Activated CD4-positive, alpha-beta T cell treated with anti-CD3 and anti-CD28 coated beads, Interleukin-2, amount 10 ng/mL, durations not matched to agents 7 days and 5 days (primary cell): ENCODE measurements around the gene UBE2G1. TPM values are rescaled to one million over a fixed set of nuclear protein-coding genes. Genes with fewer than 3 reads are reported as not detected.
A peak's percentile ranks its signal among the peaks of the same experiment; 100 is the strongest.

Source experiments
- CTCF ChIA-PET: fragments of 350-600 bp; sonication (Branson Sonifier 250); formaldehyde crosslinking; loops from one replicate; lab custom pipeline; 2021; ENCODE audit warnings: antibody characterized with exemption; lab: Charles Lee
- POLR2A ChIA-PET: fragments of 350-600 bp; sonication (Branson Sonifier 250); formaldehyde crosslinking; loops from one replicate; lab custom pipeline; 2021; ENCODE audit warnings: antibody characterized with exemption; lab: Charles Lee
- DNase-seq: peaks from one replicate; pipeline ENCODE4 v3.0.0-alpha.2; 2020
- H3K27ac Mint-ChIP-seq: one replicate; pipeline ENCODE4 v1.8.0; 2021; ENCODE audit warnings: mild to moderate bottlenecking, moderate library complexity, mixed read lengths
- H3K27me3 Mint-ChIP-seq: one replicate; pipeline ENCODE4 v1.8.0; 2021; ENCODE audit warnings: mixed read lengths
- H3K36me3 Mint-ChIP-seq: one replicate; pipeline ENCODE4 v1.8.0; 2021; ENCODE audit warnings: low read depth, mixed read lengths
- H3K4me1 Mint-ChIP-seq: one replicate; pipeline ENCODE4 v1.8.0; 2021; ENCODE audit warnings: mixed read lengths
- H3K4me3 Mint-ChIP-seq: one replicate; pipeline ENCODE4 v1.8.0; 2021; ENCODE audit warnings: mild to moderate bottlenecking, moderate library complexity, mixed read lengths
- H3K9me3 Mint-ChIP-seq: one replicate; pipeline ENCODE4 v1.8.0; 2021; ENCODE audit warnings: mixed read lengths
- total RNA-seq, 2 experiments: library from RNA; stranded (reverse); gene quantifications; one replicate each; pipeline ENCODE4 v1.2.3, GENCODE V29; 2021

UBE2G1 gene
- 10 to 100 TPM; 51.6 to 56.7 TPM for total RNA-seq

DNA sequence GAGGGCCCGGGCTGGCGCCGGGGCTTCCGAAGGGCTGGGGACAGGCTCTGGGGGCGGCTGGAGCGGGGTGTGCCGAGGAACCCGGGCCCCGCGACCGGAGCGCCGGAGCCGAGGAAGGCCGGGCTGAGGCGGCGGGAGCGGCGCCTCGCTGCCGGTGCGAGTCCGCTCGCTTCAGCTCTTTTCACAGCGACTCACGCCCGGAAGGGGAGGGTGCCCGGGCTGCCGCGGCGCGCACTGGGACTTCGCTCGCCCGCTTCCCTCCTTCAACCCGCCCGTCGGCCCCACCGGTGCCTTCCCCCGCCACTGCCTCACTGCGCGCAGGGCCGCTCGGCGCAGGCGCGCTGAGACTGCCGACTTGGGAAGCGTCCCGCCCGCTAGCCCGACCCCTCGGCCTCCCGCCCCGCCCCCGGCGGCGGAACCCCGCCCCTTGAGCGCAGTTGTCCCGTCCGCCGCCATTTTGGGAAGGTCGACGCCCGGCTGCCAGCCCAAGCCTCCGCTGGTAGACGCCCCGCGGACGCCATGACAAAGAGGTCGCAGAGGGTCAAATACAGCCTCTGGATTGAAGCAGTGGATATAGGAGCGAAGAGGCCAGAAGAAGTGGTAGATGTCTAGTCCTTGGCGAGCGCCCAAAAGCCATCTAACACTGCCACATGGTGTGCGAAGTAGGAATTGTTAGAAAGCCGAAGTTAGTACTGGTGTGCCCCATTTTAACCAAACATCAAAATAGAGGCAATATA is at the start of gene UBE2G1:
UBE2G1 (minus strand) TSS at position 349 of the 737 bp plus-strand sequence. CDS start 359 bp downstream, outside the sequence.
- H3K4me3 Mint-ChIP-seq = peak within 1 kb of the TSS; percentile 67
- peaks cover 35% of the 10 kb centered on the region for H3K4me1 Mint-ChIP-seq
- POLR2A ChIA-PET = interaction anchor here (0.6 kb wide), 2 partner anchors 86 to 625 kb away, joined by 3 to 13 read pairs; no protein-coding TSS in a partner anchor
- H3K36me3 Mint-ChIP-seq = peaks cover 13% of the 10 kb centered on the region
- peak within 1 kb of the TSS; percentile 97 for H3K27ac Mint-ChIP-seq
- CTCF ChIA-PET = interaction anchor here (0.6 to 1.4 kb wide), 3 partner anchors 9 to 72 kb away, joined by 3 to 4 read pairs (median 3); no protein-coding TSS in a partner anchor
- peak; percentile 98 for DNase-seq
- no peaks in the 10 kb centered on the region for H3K9me3 Mint-ChIP-seq
- no peaks in the 10 kb centered on the region for H3K27me3 Mint-ChIP-seq

DNA sequence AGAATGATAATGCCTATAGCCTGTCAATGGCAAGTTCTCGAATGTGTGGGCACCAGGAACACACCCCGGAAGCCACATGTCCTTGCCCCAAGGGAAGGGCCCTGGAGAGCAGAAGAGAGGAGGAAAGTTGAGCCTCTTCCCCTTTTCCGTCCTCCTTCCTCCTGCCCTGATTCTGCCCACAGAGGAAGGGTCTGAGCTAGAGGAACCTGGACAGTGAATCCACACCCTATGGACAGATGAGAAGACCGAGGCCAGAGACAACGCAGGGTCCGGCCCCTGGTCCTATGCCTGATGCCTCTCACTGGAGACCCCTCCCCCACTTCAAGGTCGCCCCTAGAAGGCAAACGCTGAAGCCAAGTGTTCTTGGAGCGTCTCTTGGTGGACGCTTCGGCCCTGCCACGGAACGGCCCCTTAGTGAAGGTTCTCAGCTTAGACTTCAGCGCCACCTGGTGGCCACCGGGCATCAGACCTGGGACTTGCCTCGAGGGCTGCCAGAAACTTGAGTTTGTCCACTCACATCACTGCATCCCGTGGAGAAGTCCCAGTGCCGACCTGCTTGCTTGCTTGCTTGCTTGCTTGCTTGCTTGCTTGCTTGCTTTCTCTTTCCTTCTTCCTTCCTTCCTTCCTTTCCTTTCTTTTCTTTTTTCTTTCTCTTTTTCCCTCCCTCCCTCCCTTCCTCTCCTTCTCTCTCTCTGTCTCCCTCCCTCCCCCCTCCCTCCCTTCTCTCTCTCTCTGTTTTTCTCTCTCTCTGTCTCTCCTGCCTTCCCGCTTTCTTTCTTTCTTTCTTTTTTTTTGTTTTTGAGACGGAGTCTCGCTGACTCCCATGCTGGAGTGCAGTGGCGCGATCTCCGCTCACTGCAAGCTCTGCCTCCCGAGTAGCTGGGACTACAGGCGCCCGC is 46.7 kb upstream of the UBE2G1 start:
- Mint-ChIP-seq H3K27me3 (no peaks in the 10 kb centered on the region), H3K4me1 (peaks cover 6% of the 10 kb centered on the region), H3K36me3 (no peaks in the 10 kb centered on the region), H3K9me3 (no peaks in the 10 kb centered on the region), H3K27ac (peak overlapping the region; percentile 71), H3K4me3 (peak overlapping the region; percentile 44)
- DNase-seq = peak; percentile 93
- ChIA-PET POLR2A (no interaction called here), CTCF (interaction anchor here (0.6 to 2.3 kb wide), 9 partner anchors 10 to 370 kb away, joined by 3 to 14 read pairs (median 3); no protein-coding TSS in a partner anchor)

DNA sequence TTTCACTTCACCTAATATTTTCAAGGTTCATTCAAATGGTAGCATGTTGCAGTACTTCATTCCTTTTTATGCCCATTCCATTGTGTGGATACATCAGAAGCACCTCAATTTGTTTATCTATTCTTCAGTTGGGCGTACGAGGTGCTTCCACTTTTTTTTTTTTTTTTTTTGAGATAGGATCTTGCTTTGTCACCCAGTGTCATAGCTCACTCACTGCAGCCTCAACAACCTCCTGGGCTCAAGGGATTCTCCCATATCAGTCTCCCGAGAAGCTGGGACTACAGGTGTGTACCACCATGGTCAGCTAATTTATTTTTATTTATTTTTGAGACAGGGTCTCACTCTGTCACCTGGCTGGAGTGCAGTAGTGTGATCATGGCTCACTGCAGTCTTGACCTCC is 44.7 kb upstream of the UBE2G1 start:
- no peaks in the 10 kb centered on the region for H3K9me3 Mint-ChIP-seq
- H3K27ac Mint-ChIP-seq = no peak overlapping the region
- DNase-seq = no peak
- ChIA-PET POLR2A (no interaction called here), CTCF (interaction anchor here (0.7 to 1.8 kb wide), 4 partner anchors 113 to 220 kb away, joined by 3 to 6 read pairs (median 3); no protein-coding TSS in a partner anchor)
- H3K36me3 Mint-ChIP-seq = no peaks in the 10 kb centered on the region
- no peak overlapping the region for H3K4me3 Mint-ChIP-seq
- H3K4me1 Mint-ChIP-seq = peaks cover 6% of the 10 kb centered on the region
- no peaks in the 10 kb centered on the region for H3K27me3 Mint-ChIP-seq

- H3K27ac Mint-ChIP-seq = no peak overlapping the region
- H3K4me3 Mint-ChIP-seq = no peak overlapping the region
- H3K36me3 Mint-ChIP-seq = no peaks in the 10 kb centered on the region
- H3K27me3 Mint-ChIP-seq = no peaks in the 10 kb centered on the region
- no peak for DNase-seq
- no peaks in the 10 kb centered on the region for H3K9me3 Mint-ChIP-seq
- H3K4me1 Mint-ChIP-seq = peaks cover 6% of the 10 kb centered on the region
- ChIA-PET CTCF (no interaction called here), POLR2A (interaction anchor here (0.7 kb wide), 1 partner anchor 206 kb away, joined by 3 read pairs; no protein-coding TSS in a partner anchor)
Measured at GRCh38 chr17:4409659-4410058, 43.2 kb upstream of the UBE2G1 start.

GRCh38 chr17:4407851-4408250 is 41.4 kb upstream of the UBE2G1 start:
- Mint-ChIP-seq H3K4me1 (peaks cover 2% of the 10 kb centered on the region), H3K9me3 (no peaks in the 10 kb centered on the region), H3K27me3 (no peaks in the 10 kb centered on the region), H3K27ac (no peak overlapping the region), H3K4me3 (no peak overlapping the region), H3K36me3 (no peaks in the 10 kb centered on the region)
- ChIA-PET POLR2A (no interaction called here), CTCF (interaction anchor here (0.6 to 0.9 kb wide), 3 partner anchors 149 to 285 kb away, joined by 3 read pairs; no protein-coding TSS in a partner anchor)
- DNase-seq = no peak

GRCh38 chr17:4407216-4407615 is 40.7 kb upstream of the UBE2G1 start:
- no peaks in the 10 kb centered on the region for H3K9me3 Mint-ChIP-seq
- CTCF ChIA-PET = interaction anchor here (0.6 to 1.5 kb wide), 4 partner anchors 148 to 233 kb away, joined by 3 to 6 read pairs (median 3); no protein-coding TSS in a partner anchor
- H3K36me3 Mint-ChIP-seq = no peaks in the 10 kb centered on the region
- H3K27ac Mint-ChIP-seq = no peak overlapping the region
- no peak for DNase-seq
- POLR2A ChIA-PET = no interaction called here
- no peaks in the 10 kb centered on the region for H3K27me3 Mint-ChIP-seq
- H3K4me3 Mint-ChIP-seq = no peak overlapping the region
- no peaks in the 10 kb centered on the region for H3K4me1 Mint-ChIP-seq

DNA sequence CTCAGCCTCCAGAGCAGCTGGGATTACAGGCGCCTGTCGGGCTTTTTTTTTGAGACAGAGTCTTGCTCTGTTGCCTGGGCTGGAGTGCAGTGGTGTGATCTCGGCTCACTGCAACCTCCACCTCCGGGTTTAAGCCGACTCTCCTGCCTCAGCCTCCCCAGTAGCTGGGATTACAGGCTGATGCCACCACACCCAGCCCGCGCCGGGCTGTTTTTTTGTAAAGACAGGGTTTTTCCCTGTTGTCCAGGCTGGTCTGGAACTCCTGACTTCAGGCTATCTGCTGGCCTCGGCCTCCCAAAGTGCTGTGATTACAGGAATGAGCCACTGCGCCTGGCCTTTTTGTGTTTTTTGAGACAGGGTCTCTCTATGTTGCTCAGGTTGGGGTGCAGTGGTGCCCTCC is 39.9 kb upstream of the UBE2G1 start:
- no peaks in the 10 kb centered on the region for H3K27me3 Mint-ChIP-seq
- ChIA-PET POLR2A (interaction anchor here (0.7 kb wide), 1 partner anchor 180 kb away, joined by 3 read pairs; no protein-coding TSS in a partner anchor), CTCF (interaction anchor here (0.7 to 1.5 kb wide), 5 partner anchors 17 to 206 kb away, joined by 3 to 6 read pairs (median 4); no protein-coding TSS in a partner anchor)
- no peaks in the 10 kb centered on the region for H3K4me1 Mint-ChIP-seq
- DNase-seq = no peak
- no peak overlapping the region for H3K4me3 Mint-ChIP-seq
- no peaks in the 10 kb centered on the region for H3K36me3 Mint-ChIP-seq
- H3K27ac Mint-ChIP-seq = no peak overlapping the region
- H3K9me3 Mint-ChIP-seq = no peaks in the 10 kb centered on the region

DNA sequence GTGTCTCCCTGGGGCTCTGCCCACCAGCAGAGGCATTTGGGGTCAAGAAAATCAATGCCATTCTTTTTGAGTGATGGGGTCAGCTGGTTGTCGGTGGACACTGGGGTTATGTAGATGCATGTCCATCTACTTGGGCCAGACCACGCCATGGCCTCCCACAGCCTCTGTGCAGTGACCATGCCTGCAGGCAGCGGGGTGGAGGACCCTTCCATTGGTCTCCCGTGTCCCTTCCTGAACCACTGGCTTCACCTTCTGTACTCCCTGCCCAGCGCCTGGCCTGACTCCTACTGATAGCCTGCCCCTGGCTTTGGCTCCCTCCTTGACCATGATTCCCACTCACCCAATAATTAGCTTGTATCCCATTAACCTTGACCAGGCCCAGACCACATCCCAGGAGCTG is 39.2 kb upstream of the UBE2G1 start:
- H3K4me1 Mint-ChIP-seq = no peaks in the 10 kb centered on the region
- CTCF ChIA-PET = interaction anchor here (0.8 to 1.4 kb wide), 4 partner anchors 18 to 205 kb away, joined by 3 to 6 read pairs (median 4); no protein-coding TSS in a partner anchor

DNA sequence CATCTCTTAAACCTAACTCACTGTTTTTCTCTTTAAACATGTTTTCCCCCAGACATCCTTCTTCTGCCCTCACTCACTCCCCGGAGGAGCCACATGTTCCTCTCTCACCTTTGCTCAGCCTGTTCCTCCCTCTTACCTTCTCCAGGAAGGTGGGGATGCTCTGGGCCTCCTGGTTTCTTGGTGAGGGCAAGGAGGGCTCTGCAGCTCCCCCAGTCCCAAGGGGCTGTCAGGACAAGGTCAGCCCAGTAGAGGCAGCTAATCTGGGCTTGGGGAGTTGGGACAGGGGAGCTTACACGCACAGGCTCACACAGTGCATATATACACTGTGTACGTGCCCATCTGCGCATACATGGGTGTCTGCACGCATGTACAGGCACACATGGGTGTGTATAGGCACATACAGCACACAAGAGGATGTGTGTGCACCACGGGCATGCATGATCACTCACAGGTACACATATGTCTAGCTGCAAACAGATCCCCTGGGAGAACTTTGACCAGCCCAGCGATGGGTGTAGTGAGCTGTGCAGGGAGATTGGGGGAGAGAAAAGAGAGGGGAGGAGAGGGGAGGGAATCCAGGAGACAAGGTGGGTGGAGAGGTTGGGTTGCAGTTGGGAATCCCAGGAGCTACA is 38.7 kb upstream of the UBE2G1 start:
- H3K9me3 Mint-ChIP-seq = no peaks in the 10 kb centered on the region
- no peak overlapping the region for H3K27ac Mint-ChIP-seq
- no peaks in the 10 kb centered on the region for H3K4me1 Mint-ChIP-seq
- ChIA-PET POLR2A (no interaction called here), CTCF (interaction anchor here (0.8 to 1.1 kb wide), 3 partner anchors 18 to 205 kb away, joined by 3 to 4 read pairs (median 4); no protein-coding TSS in a partner anchor)
- H3K4me3 Mint-ChIP-seq = no peak overlapping the region
- H3K27me3 Mint-ChIP-seq = no peaks in the 10 kb centered on the region
- H3K36me3 Mint-ChIP-seq = no peaks in the 10 kb centered on the region
- DNase-seq = no peak

More for the DNA sequence above, 39.2 kb upstream of the UBE2G1 start:
- no peaks in the 10 kb centered on the region for H3K9me3 Mint-ChIP-seq
- no peak overlapping the region for H3K27ac Mint-ChIP-seq
- H3K27me3 Mint-ChIP-seq = no peaks in the 10 kb centered on the region
- DNase-seq = no peak
- POLR2A ChIA-PET = no interaction called here
- H3K4me3 Mint-ChIP-seq = no peak overlapping the region
- no peaks in the 10 kb centered on the region for H3K36me3 Mint-ChIP-seq

DNA sequence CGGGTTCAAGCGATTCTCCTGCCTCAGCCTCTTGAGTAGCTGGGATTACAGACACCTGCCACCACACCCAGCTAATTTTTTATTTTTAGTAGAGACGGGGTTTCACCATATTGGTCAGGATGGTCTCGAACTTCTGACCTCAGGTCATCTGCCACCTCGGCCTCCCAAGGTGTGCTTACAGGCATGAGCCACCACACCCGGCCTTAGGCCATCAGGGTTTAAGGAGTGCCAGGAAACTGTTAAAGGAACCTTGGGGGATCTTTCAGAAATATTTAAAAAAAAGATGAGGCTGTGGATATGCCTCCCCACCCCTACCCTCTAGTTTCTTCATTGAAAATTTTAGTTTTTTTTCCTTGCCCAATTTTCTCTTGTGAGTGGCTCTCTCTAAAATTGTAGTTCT is 31.4 kb upstream of the UBE2G1 start:
- CTCF ChIA-PET = no interaction called here
- Mint-ChIP-seq H3K36me3 (no peaks in the 10 kb centered on the region), H3K27ac (no peak overlapping the region), H3K4me3 (no peak overlapping the region), H3K4me1 (peaks cover 22% of the 10 kb centered on the region), H3K27me3 (no peaks in the 10 kb centered on the region), H3K9me3 (no peaks in the 10 kb centered on the region)
- no peak for DNase-seq
- POLR2A ChIA-PET = no interaction called here

GRCh38 chr17:4395111-4395478 is 28.6 kb upstream of the UBE2G1 start:
- Mint-ChIP-seq H3K36me3 (no peaks in the 10 kb centered on the region), H3K4me3 (no peak overlapping the region), H3K27ac (no peak overlapping the region), H3K9me3 (no peaks in the 10 kb centered on the region), H3K27me3 (no peaks in the 10 kb centered on the region), H3K4me1 (peaks cover 22% of the 10 kb centered on the region)
- ChIA-PET CTCF (no interaction called here), POLR2A (no interaction called here)
- no peak for DNase-seq
